ENCODE measurements around the gene ITPK1.

ITPK1 gene

DNA sequence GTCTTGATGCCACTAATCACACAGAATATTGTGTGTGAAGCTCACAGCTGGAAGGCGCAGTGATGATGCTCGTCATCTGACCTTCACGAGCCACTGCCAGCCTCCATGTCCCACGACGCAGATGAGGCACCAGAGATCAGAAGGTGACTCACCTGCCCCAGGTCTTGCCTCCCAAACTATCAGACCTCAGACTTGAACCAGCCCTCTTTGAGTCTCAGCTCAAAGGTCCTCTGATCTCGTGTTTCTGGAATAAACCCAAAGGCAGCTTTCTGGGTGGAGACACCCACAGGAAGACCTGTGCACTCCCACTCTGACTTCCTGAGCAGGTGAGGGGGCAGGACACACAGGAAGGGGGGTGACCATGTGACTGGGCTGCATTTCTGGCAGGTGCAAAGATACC, 212.4 kb downstream of the ITPK1 start:
- in situ Hi-C loops (cut with MboI; ENCODE audit: low pct_unique_long_range_greater_than_20kb, low sequenced_read_pairs) = no loop called here
- DNase-seq = no peak

DNA sequence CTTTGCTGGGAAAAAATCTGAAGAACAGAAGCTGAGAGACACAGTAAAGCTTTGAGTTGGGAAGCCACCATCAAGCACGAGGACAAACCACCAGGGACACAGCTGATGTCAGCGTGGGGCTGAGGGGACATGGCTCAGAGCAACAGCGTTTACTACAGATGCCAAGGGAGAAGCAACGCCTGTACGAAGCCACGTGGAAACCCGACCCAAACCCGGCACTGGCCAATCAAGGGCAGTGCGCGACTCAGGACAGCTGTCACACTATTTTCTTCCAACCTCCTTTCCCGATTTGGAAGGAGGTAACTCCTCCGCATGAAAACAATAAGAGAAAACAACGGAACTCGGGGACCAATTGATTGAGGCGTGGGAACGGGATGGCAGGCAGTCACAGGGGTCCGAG, 213.0 kb downstream of the ITPK1 start:
- in situ Hi-C loops (cut with MboI; ENCODE audit: low pct_unique_long_range_greater_than_20kb, low sequenced_read_pairs) = no loop called here
- DNase-seq = no peak

DNA sequence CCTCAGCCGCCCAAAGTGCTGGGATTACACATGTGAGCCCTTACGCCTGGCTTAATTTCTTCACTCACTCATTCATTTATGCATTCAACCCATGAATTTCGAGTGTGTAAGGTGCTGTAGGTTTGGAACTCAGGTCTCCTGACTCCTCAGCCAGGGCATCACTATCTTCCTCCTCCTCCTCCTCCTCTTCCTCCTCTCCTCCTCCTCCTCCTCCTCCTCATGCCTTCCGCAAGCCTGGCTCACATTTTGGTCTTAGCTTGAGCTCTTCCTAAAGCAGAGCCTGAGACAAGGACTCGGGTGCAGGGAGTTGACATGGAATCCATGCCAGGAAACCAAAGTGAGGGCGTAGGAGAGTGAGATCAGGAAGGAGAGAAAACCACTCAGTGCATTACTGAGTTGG, 213.5 kb downstream of the ITPK1 start:
- in situ Hi-C loops (cut with MboI; ENCODE audit: low pct_unique_long_range_greater_than_20kb, low sequenced_read_pairs) = no loop called here
- no peak for DNase-seq

DNA sequence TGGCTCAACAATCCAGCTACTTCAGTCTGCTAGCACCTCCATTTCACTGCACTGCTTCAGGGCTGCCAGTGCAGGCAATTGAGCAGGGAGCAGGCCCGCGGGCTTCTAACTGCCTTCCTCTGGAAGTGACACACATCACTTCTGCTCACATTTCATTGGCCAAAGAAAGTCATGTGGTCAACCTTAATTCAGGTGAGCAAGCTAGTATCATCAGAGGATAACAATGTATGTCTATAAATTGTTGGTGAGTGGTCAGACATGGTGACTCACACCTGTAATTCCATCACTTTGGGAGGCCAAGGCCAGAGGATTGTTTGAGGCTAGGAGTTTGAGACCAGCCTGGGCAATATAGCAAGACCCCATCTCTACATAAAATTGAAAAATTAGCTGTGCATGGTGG, 215.1 kb downstream of the ITPK1 start:
- DNase-seq = no peak
- in situ Hi-C loops (cut with MboI; ENCODE audit: low pct_unique_long_range_greater_than_20kb, low sequenced_read_pairs) = no loop called here

DNA sequence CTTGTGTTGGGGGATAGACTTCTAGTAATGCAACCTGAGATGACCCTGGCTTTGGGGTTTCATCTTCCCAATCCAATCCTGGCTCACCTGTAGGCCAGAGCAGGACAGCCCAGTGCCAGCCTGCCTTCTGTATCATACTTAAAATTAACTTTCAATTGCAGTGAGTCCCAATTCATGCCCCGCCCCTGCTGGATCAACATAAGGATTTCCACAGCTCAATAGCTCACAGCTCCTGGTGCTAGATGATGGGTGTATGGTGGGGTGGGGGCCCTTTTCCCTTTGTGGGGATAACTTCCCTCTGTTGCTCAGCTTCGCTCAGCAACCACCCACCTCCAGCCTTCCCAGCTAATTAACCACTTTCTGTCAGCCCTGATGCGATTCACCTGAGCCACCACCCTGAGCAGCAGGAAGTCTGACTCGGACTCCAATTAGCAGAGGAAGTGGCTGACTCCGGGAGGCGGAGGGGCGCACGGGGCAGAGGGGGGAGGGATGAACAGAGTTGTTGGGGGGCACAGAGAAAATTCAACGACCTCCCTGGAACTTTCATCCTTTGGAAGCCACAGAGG, 217.1 kb downstream of the ITPK1 start:
- in situ Hi-C loops (cut with MboI; ENCODE audit: low pct_unique_long_range_greater_than_20kb, low sequenced_read_pairs) = no loop called here
- DNase-seq = no peak

DNA sequence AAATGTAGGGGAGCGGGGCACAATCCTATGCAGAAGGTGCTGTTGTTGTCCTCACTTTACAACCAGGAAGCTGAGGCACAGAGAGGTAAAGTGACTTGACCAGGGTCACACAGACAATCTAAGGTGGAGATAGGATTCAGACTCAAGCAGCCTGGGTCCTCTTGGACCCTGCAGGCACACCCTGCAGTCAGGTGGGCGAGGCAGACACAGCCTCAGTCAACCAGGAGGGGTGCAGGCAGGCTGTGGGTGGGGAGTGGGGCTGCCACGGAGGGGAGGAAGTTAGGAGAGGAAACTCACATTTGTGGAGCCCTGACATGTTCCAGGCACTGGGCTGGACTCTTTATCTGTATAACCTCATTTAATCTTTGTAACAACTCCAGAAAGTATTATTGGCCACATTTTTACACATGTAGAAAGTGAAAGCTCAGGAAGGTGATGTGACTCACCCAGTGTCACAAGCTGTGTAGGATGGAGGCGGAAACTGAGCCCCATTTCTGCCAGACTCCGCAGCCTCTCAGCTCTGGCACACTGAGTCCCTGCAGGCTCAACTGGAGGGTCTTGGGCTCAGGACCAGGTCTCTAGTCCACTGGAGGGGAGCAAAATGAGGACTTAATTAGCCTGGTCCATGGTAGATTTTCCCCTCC, 217.7 kb downstream of the ITPK1 start:
- in situ Hi-C loops (cut with MboI; ENCODE audit: low pct_unique_long_range_greater_than_20kb, low sequenced_read_pairs) = no loop called here
- DNase-seq = no peak

DNA sequence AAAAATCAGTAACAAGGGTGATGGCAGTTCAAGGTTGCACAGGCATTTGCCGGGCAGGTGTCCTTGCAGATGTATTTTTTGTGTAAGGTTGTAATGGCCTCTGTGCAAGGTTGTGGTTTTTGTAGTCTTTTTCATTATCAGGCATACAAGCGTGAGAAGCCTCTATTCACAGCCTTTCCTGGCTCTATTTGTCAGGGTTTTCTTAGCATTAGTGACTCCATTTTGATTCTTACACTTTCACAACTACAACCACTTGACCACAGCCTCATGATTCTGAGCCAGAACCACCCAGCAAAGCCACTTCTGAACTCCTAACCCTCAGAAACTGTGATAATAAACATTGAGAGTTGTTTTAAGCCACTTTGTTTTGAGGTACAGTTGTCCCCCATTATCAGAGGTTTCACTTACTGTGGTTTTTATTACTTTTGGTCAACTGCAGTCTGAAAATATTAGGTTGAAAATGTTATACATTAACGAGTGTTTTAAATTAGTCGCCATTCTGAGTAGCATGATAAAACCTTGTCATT, 220.3 kb downstream of the ITPK1 start:
- DNase-seq = no peak
- in situ Hi-C loops (cut with MboI; ENCODE audit: low pct_unique_long_range_greater_than_20kb, low sequenced_read_pairs) = no loop called here

DNA sequence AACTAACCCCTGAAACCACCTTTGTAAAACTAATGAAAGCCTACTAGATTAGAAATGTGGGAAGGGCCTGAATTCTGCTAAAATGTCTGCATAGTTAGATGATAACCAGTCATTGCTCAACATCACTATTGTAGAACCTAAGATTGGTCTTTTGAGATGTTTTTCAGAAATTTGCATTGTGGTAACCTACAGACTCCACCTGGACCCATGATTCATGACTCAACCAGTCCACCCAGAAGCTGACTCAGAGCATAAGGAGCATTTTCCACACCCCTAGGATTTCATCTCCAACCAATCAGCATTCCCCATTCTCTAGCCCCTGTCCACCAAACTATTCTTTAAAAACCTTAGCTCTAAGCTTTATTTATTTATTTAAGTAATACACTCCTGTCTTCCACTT, 223.1 kb downstream of the ITPK1 start:
- in situ Hi-C loops (cut with MboI; ENCODE audit: low pct_unique_long_range_greater_than_20kb, low sequenced_read_pairs) = no loop called here

DNA sequence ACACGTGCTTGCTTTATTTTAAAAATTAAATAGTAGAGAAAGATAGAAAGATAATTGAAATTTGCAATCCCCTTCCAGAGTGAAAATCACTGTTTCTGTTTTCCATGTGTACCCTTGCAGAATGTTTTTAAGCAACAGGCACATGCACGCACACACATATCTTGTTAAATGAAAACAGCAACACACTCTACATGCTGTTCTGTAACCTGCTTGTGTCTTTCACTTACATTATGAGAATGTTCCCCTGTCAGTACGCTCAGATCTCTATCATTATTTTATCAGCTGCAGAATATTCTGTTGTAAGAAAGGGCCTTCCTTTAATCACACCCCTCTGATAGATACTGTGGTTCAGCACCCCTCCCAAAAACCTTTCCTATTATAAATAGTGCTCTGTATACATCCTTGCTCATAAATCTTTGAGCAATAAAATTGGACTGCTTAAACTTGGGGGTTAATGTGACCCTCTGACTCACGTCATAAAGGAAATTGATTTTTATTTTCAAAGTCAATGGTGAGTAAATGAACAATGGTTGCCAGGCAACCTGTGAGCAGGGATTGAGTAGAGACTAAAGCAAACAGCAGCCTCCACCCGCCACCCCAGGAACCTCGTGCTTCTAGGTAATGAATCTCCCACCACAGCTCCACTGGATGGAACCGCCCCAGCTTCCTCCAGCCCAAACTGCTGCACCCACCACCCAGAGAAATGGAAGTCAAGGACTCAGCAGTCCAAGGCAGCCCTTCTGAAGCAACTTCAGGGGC, 224.7 kb downstream of the ITPK1 start:
- in situ Hi-C loops (cut with MboI; ENCODE audit: low pct_unique_long_range_greater_than_20kb, low sequenced_read_pairs) = no loop called here
- DNase-seq = no peak

More for the DNA sequence above, 223.1 kb downstream of the ITPK1 start:
- DNase-seq = no peak

DNA sequence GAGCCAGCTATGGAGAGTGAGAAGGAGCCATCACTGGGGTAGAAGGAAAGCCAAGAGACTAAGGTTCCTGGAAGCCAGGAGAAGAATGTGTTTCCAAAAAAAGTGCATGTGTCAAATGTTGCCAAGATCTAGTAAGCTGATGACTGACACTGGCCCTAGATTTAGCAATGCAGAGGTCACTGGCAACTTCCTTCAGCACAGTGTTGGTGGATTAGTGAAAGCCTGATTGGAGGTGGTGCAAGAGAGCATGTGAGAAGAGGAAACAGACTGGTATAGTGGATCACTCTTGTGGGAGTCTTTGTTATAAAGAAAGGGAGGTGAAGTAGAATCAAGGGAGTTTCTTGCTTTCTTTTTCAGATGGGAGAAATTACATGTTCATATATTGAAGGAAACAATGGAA, 226.8 kb downstream of the ITPK1 start:
- in situ Hi-C loops (cut with MboI; ENCODE audit: low pct_unique_long_range_greater_than_20kb, low sequenced_read_pairs) = no loop called here
- DNase-seq = no peak

DNA sequence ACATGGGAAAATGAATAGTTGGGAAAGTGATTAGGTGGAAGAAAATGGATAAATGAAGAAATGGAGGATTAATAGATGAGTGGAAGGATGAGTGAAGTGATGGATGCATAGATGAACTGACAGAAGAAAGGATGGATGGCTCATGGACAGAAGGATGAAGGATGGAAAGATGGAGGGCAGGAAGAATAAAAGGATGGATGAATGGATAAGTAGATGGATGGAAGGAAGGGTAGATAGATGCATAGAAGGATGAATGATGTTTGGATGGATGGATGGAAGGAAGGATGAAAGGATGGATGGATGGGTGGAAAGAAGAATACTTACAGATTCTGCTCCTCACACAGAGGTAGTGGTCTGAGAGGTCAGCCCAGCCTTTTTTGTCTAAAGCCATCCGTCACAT, 228.6 kb downstream of the ITPK1 start:
- DNase-seq = no peak
- in situ Hi-C loops (cut with MboI; ENCODE audit: low pct_unique_long_range_greater_than_20kb, low sequenced_read_pairs) = no loop called here

Data from KBM-7 (cell line).